ENCODE data around the gene LHX2. TPM values are rescaled to one million over a fixed set of nuclear protein-coding genes. Genes with fewer than 3 reads are reported as not detected.

Gene LHX2
- total RNA-seq, 4 donors from 2014 or later: not detected

DNA sequence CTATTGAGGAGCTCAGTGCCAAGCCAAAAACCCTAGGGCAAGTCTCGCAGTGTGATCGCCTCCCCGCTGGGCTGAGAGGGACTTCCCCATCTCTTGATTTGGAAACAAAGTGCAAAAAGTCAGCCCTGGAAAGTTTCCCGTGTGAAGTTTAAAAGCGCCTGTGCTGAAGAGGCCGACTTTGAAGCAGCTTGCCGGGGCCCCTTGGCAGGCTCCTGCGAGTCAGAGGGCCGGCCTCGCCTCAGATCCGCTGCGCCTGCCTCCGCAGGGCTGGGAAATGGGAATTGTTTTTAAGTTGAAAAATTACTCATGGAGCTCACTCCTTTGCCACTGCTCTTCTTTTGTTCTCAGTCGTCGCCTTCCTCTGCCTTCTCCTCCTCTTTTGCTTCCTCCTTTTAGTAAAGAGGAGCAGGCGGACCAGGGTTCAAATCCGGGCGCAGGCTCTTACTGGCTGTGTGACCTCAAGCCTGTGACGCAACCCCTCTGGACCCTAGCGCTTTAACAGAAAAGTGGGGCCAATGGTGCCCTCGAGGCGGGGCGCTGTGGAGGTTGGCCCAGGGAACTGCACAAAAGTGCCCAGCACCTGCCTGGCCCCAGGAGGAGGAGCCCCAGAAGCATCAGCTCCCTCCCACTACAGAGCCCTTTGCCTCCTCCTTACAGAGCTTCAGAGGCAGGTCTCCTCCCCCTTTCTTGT lies 14.7 kb upstream of the LHX2 start:
- TF ChIP-seq, protein P1, sequence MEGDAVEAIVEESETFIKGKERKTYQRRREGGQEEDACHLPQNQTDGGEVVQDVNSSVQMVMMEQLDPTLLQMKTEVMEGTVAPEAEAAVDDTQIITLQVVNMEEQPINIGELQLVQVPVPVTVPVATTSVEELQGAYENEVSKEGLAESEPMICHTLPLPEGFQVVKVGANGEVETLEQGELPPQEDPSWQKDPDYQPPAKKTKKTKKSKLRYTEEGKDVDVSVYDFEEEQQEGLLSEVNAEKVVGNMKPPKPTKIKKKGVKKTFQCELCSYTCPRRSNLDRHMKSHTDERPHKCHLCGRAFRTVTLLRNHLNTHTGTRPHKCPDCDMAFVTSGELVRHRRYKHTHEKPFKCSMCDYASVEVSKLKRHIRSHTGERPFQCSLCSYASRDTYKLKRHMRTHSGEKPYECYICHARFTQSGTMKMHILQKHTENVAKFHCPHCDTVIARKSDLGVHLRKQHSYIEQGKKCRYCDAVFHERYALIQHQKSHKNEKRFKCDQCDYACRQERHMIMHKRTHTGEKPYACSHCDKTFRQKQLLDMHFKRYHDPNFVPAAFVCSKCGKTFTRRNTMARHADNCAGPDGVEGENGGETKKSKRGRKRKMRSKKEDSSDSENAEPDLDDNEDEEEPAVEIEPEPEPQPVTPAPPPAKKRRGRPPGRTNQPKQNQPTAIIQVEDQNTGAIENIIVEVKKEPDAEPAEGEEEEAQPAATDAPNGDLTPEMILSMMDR (IDR thresholded peaks at IDR 0.05; ENCODE audit: low read depth): no peak

DNA sequence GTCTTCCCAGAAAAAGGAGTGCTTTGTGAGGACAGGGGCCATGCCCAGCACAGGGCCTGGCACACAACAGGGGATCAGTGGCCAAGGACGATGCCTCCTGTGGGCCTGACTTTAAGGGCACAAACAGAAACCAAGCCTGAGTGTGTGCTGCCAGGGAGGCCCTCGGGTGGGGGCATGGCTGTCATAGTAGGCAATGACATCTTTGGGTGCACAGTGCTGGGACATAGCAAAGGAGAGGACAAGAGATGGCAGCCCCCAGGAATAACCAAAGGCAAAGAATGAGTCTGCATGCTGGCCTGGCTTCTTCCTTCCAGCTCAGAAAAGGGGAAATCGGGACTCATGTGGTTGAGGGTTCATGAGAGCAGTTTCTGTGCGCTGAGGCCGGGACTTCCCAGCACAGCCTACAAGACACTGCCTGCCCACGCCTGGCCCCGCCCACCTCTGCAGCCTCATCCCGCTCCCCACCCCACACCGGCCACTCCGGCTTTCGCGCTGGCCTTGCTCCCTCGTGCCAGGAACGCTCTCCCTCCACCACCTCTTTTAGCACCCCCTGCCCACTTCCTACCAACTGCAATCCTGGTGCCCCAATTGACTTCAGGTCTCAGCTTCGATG lies 13.8 kb upstream of the LHX2 start:
- TF ChIP-seq, protein P1 (IDR thresholded peaks at IDR 0.05; ENCODE audit: low read depth): no peak

DNA sequence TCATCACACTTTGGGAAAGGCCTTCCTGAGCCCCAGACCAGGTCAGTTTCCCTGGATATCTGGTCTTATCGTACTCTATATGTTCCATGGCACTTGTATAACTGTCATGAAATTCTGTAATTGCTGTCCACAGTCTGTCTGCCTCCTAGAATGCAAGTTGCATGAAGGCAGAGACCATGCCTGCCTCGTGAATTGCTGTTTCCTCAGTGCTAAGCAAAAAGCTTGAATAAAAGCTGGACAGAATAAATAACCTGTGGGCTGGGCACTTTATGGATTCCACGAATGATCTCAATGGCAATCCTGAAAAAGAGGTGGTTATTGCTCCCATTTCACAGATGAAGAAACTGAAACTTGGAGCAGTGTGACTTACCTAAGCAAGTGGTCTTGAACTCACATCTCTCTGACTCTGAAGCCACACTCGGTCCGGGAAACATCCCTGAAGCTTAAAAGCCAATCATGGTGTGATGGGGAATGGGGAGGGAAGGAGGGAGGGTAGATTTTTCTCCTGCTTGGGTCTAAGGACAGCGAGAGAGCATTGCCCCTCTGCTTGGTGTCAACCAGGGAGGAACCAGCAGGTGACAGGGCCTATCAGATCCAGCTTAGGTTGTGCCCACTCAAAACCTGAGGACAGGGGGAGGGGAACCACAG lies 13.2 kb upstream of the LHX2 start:
- TF ChIP-seq, protein P1 (IDR thresholded peaks at IDR 0.05; ENCODE audit: low read depth): no peak

DNA sequence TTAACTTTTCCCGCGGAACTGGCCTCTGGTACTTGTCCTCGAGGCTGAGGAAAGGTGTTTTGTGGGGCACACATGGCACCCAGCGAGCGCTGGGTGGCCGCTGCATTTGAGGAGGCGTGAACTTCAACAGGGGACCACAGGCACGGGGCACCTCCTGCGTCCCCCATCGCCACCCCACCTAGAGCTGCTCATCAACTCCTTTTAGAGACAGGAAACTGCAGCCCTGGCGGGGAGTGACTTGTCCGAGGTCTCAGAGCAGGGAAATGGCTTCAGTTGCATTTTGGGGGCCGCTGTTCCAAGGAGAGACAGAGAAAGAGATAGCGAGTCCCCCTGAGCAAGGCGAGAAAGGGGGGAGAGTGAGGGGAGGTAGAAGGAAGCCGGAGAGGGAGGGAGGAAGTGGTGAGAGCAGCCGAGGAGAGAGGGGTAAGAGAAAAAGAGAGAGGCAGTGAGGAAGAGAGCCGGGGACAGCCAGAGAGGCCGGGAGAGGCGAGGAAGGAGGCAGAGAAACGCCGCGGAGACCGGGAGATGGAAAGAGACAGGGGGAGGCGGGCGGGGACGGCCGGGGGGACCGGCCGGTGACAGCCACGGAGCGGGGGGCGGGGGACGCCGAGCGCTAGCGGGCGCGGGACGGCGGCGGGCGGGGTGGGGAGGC lies 12.5 kb upstream of the LHX2 start:
- TF ChIP-seq, protein P1 (IDR thresholded peaks at IDR 0.05; ENCODE audit: low read depth): no peak

DNA sequence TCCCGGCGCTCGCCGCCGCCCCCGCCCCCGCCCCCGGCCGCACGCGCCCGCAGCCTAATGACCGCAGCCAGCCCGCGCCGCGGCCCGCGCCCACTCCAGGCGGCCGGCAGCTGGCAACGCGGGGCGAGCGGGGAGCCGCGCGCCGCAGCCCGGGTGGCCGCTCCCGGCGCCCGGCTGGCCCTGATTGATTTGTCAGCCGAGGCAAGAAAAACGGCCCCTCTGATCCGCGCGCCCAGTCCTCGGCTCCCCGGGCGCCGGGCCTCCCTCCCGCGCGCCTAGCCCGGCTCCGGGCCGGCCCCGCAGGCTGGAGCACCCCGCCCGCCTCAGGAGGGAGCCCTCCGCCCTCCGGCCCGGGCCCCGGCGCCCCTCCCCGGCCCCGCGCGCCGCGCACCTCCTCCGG lies 11.9 kb upstream of the LHX2 start:
- TF ChIP-seq, protein P1 (IDR thresholded peaks at IDR 0.05; ENCODE audit: low read depth): no peak

DNA sequence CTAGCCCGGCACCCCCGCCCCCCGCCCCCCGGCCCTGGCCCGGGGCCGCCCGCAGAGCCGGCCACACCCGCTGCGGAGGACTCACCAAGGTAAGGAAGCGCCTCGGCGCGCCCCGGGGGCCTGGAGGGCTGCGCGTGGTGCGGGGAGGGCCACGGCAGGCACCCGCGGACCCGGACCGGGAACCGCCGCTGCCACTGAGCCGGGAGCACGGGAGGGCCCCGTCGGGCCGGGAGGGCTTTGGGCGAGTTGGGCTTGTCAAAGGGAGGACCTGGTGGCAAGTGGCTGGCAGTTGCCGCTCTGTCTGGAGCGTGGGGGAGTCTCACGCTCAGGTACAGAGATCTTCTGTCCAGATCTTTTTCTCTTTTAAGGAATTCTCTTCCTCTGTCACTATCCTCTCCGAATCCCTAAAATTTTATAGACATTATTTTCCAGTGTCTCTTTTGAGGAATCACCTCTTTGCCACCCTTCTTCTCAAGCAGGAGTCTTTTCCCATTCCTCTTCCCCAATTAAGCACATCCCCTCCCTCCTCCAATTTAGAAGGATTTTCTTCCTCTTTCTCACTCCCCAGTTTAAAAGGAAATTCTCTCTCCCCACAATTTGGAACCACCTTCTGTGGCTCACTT lies 11.3 kb upstream of the LHX2 start:
- TF ChIP-seq, protein P1 (IDR thresholded peaks at IDR 0.05; ENCODE audit: low read depth): no peak

All from subcutaneous adipose tissue (tissue), 4 donors.